NT2/D1 (cell line): ENCODE results near the gene WDR73.

Experiments used
- DNase-seq: peaks from one replicate; pipeline ENCODE4 v3.0.0-alpha.2; 2011; ENCODE audit warnings: low read depth, low spot score
- H3K27me3 ChIP-seq: 2 replicates; pipeline ENCODE4 v1.6.0; 2011; ENCODE audit warnings: mild to moderate bottlenecking; ENCODE audit not compliant: insufficient read length, insufficient read depth
- H3K36me3 ChIP-seq: 2 replicates; pipeline ENCODE4 v1.6.1; 2011; ENCODE audit warnings: mild to moderate bottlenecking, low read length, mixed read lengths; ENCODE audit not compliant: insufficient read depth, insufficient read length
- H3K4me1 ChIP-seq: 2 replicates; pipeline ENCODE4 v1.5.1; 2011; ENCODE audit not compliant: insufficient read depth, insufficient read length
- H3K4me3 ChIP-seq: 2 replicates; pipeline ENCODE4 v1.5.1; 2011; ENCODE audit warnings: low read depth; ENCODE audit not compliant: insufficient read length
- H3K9ac ChIP-seq: 2 replicates; pipeline ENCODE4 v1.6.0; 2011; ENCODE audit warnings: low read depth; ENCODE audit not compliant: insufficient read length
- H3K9me3 ChIP-seq: 2 replicates; pipeline ENCODE4 v1.5.1; 2011; ENCODE audit warnings: mild to moderate bottlenecking, low read length; ENCODE audit not compliant: insufficient read depth
- SUZ12 ChIP-seq: IDR thresholded peaks from 2 replicates; pipeline ENCODE4 v1.6.1; 2011; ENCODE audit not compliant: insufficient read length, insufficient read depth; ENCODE audit errors: extremely low read depth
- YY1 ChIP-seq: IDR thresholded peaks from 2 replicates; pipeline ENCODE4 v1.6.1; 2011; ENCODE audit not compliant: insufficient read length, insufficient read depth
- ZNF274 ChIP-seq: IDR thresholded peaks from 2 replicates; pipeline ENCODE4 v1.6.1; 2011; ENCODE audit warnings: mild to moderate bottlenecking, low read depth, low read length

The WDR73 gene

DNA sequence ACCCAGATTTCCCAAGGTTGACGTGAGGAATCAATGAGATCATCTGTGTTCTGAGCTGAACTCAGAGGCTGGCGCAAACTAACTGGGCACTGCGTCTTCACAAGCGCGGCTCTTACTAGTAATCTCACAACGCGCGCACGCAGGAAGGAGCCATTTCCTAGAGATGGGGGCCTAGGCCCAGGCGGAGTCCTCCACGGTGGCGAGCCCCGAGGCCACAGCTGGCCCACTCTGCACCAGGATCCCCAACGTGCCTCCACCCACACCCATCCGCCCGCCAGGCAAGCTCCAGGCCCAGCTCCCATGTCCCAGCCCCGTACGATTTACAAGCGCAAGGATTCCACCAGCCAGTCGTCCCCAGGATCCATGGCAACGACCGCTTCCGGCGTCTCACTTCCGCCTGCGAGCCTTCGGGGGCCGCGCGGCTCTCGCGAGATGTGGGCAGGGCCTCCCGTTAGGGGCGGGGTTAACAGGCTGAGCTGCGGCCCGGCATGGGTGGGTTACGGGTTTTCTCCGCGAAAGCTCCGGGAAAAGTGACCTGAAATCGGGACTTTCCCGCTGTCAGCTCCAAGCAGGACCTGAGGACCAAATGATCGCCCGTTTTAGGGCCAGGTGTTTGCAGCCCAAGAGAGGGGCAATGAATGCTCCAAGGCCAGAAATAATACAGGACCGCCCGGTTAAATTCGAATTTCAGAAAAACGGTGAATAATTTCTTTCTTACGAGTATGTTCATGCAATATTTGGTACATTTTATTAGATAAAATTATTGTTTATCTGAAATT lies at the start of gene WDR73:
TSS of gene WDR73 (minus strand) at position 374 of the 779 bp plus-strand sequence. CDS start at position 365, 9 bp downstream.
- Histone ChIP-seq H3K4me1 (peaks cover 12% of the 10 kb centered on the region), H3K9me3 (no peaks in the 10 kb centered on the region), H3K27me3 (peaks cover 23% of the 10 kb centered on the region), H3K9ac (peak within 1 kb of the TSS; percentile 97), H3K4me3 (peak within 1 kb of the TSS; percentile 97), H3K36me3 (peaks cover 42% of the 10 kb centered on the region)
- TF ChIP-seq SUZ12, result no peak
- TF ChIP-seq ZNF274, result no peak
- no peak for TF ChIP-seq YY1
- DNase-seq, result peak; percentile 91

- H3K36me3 ChIP-seq, result peaks cover 35% of the 10 kb centered on the region
- no peak overlapping the region for H3K4me3 ChIP-seq
- H3K9ac ChIP-seq, result no peak overlapping the region
- H3K4me1 ChIP-seq, result no peaks in the 10 kb centered on the region
- no peaks in the 10 kb centered on the region for H3K9me3 ChIP-seq
- TF ChIP-seq ZNF274 (no peak), SUZ12 (no peak), YY1 (no peak)
- no peak for DNase-seq
- H3K27me3 ChIP-seq, result no peaks in the 10 kb centered on the region
Measured at GRCh38 chr15:84703808-84704207, 49.7 kb upstream of the WDR73 start.

GRCh38 chr15:84702961-84703482 lies 48.9 kb upstream of the WDR73 start:
- Histone ChIP-seq H3K27me3 (no peaks in the 10 kb centered on the region), H3K36me3 (peaks cover 31% of the 10 kb centered on the region), H3K9ac (no peak overlapping the region), H3K4me1 (no peaks in the 10 kb centered on the region), H3K4me3 (no peak overlapping the region), H3K9me3 (no peaks in the 10 kb centered on the region)
- DNase-seq, result no peak
- no peak for TF ChIP-seq ZNF274
- TF ChIP-seq YY1, result no peak
- no peak for TF ChIP-seq SUZ12

GRCh38 chr15:84699538-84700191 lies 45.6 kb upstream of the WDR73 start:
- Histone ChIP-seq H3K36me3 (peaks cover 23% of the 10 kb centered on the region), H3K9me3 (no peaks in the 10 kb centered on the region), H3K4me3 (no peak overlapping the region), H3K4me1 (no peaks in the 10 kb centered on the region), H3K9ac (no peak overlapping the region), H3K27me3 (no peaks in the 10 kb centered on the region)
- no peak for TF ChIP-seq YY1
- TF ChIP-seq SUZ12, result no peak
- no peak for TF ChIP-seq ZNF274
- DNase-seq, result no peak

GRCh38 chr15:84697236-84697990 lies 43.3 kb upstream of the WDR73 start:
- no peaks in the 10 kb centered on the region for H3K9me3 ChIP-seq
- no peak overlapping the region for H3K4me3 ChIP-seq
- no peak for TF ChIP-seq YY1
- TF ChIP-seq SUZ12, result no peak
- no peak for TF ChIP-seq ZNF274
- H3K27me3 ChIP-seq, result no peaks in the 10 kb centered on the region
- peaks cover 10% of the 10 kb centered on the region for H3K36me3 ChIP-seq
- DNase-seq, result no peak
- no peak overlapping the region for H3K9ac ChIP-seq
- no peaks in the 10 kb centered on the region for H3K4me1 ChIP-seq

DNA sequence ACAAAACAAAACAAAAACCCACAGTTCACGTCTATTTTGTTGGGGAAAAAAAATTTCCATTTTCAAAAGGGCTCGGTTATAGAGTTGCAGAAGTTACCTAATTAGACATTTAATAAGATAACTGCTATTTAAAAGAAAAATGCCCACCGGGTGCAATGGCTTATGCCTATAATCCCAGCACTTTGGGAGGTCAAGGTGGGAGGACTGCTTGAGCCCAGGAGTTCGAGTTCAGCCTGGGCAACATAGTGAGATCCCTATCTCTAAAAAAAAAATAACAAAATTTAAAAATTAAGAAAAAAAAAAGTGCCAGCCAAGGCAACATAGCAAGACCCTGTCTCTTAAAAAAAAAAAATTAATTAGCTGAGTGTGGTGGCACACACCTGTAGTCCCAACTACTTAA lies 42.7 kb upstream of the WDR73 start:
- Histone ChIP-seq H3K4me1 (no peaks in the 10 kb centered on the region), H3K4me3 (no peak overlapping the region), H3K27me3 (no peaks in the 10 kb centered on the region), H3K9ac (no peak overlapping the region), H3K36me3 (peaks cover 12% of the 10 kb centered on the region), H3K9me3 (no peaks in the 10 kb centered on the region)
- DNase-seq, result no peak
- no peak for TF ChIP-seq YY1
- no peak for TF ChIP-seq SUZ12
- no peak for TF ChIP-seq ZNF274
